IMR-90 (cell line): ENCODE measurements around the gene ACSBG1.

Experiments used
- BHLHE40 ChIP-seq: fragments of 150-350 bp; IDR thresholded peaks from 2 replicates; pipeline ENCODE4 v1.6.1; 2016; ENCODE audit warnings: mild to moderate bottlenecking, low read depth, low read length
- CEBPB ChIP-seq: IDR thresholded peaks from 2 replicates; pipeline ENCODE4 v1.6.1; 2012; ENCODE audit warnings: low read depth, low read length, improper control_type of control experiment
- CHD1 ChIP-seq: IDR thresholded peaks from 2 replicates; pipeline ENCODE4 v1.6.1; 2012; ENCODE audit warnings: low read depth, low read length, improper control_type of control experiment
- MAFK ChIP-seq: IDR thresholded peaks from 2 replicates; pipeline ENCODE4 v1.6.1; 2012; ENCODE audit warnings: low read depth, low read length, improper control_type of control experiment
- MXI1 ChIP-seq: IDR thresholded peaks from 2 replicates; pipeline ENCODE4 v1.6.1; 2012; ENCODE audit warnings: low read depth, mild to moderate bottlenecking, low read length, moderate library complexity, borderline replicate concordance
- NFE2L2 ChIP-seq: fragments of 150-350 bp; IDR thresholded peaks from 2 replicates; pipeline ENCODE4 v1.6.1; 2016; ENCODE audit warnings: low read depth, mild to moderate bottlenecking, low read length
- POLR2A ChIP-seq: IDR thresholded peaks from 2 replicates; pipeline ENCODE4 v1.6.1; 2012; ENCODE audit warnings: mild to moderate bottlenecking, low read depth, low read length
- RAD21 ChIP-seq: IDR thresholded peaks from 2 replicates; pipeline ENCODE4 v1.6.1; 2012; ENCODE audit warnings: low read length, improper control_type of control experiment
- RCOR1 ChIP-seq: IDR thresholded peaks from 2 replicates; pipeline ENCODE4 v1.6.1; 2012; ENCODE audit warnings: mild to moderate bottlenecking, low read length, improper control_type of control experiment; ENCODE audit not compliant: insufficient replicate concordance
- RFX5 ChIP-seq: IDR thresholded peaks from 2 replicates; pipeline ENCODE4 v1.8.0; 2012; ENCODE audit warnings: low read depth, mild to moderate bottlenecking, low read length, moderate library complexity
- SMC3 ChIP-seq: fragments of 150-350 bp; IDR thresholded peaks from 2 replicates; pipeline ENCODE4 v1.6.1; 2016; ENCODE audit warnings: low read depth, mild to moderate bottlenecking, antibody characterized with exemption, low read length, moderate library complexity
- TF ChIP-seq, protein P1 (sequence below): conservative IDR thresholded peaks from 2 replicates; pipeline ENCODE4 v1.5.1; 2012; ENCODE audit warnings: mild to moderate bottlenecking, low read depth, low read length, improper control_type of control experiment
- TF ChIP-seq, protein P2 (sequence below): fragments of 150-350 bp; IDR thresholded peaks from 2 replicates; pipeline ENCODE4 v1.6.1; 2016; ENCODE audit warnings: low read depth, mild to moderate bottlenecking, low read length, moderate library complexity, borderline replicate concordance
- TF ChIP-seq, protein P3 (sequence below): fragments of 150-350 bp; IDR thresholded peaks from 2 replicates; pipeline ENCODE4 v1.6.1; 2017; ENCODE audit warnings: mild to moderate bottlenecking, antibody characterized with exemption, low read length, low read depth

DNA sequence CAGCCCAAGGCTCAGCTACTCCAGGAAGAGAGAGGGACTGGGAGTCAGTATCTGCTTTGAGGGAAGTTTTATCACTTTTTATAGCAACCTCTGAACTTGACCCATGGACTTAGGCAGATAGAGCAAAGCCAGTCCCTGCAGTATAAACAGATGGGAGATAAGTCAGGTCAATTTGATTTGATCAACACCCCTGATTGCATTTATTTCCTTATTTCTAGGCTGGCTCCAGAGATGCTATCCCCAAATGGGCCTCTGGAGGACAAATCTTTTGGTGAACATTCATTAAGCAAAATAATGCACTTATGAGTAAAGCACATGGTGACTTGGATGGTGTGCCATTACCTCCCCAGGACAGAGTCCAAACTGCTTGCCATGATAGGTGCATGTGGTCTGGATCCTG lies 94.1 kb downstream of the ACSBG1 start:
- TF ChIP-seq, protein P1, sequence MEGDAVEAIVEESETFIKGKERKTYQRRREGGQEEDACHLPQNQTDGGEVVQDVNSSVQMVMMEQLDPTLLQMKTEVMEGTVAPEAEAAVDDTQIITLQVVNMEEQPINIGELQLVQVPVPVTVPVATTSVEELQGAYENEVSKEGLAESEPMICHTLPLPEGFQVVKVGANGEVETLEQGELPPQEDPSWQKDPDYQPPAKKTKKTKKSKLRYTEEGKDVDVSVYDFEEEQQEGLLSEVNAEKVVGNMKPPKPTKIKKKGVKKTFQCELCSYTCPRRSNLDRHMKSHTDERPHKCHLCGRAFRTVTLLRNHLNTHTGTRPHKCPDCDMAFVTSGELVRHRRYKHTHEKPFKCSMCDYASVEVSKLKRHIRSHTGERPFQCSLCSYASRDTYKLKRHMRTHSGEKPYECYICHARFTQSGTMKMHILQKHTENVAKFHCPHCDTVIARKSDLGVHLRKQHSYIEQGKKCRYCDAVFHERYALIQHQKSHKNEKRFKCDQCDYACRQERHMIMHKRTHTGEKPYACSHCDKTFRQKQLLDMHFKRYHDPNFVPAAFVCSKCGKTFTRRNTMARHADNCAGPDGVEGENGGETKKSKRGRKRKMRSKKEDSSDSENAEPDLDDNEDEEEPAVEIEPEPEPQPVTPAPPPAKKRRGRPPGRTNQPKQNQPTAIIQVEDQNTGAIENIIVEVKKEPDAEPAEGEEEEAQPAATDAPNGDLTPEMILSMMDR, result no peak
- TF ChIP-seq RAD21 (no peak), MAFK (no peak), BHLHE40 (no peak), POLR2A (no peak), CHD1 (no peak), MXI1 (no peak), CEBPB (no peak), SMC3 (no peak), NFE2L2 (no peak), RFX5 (no peak), RCOR1 (no peak)
- TF ChIP-seq, protein P2, sequence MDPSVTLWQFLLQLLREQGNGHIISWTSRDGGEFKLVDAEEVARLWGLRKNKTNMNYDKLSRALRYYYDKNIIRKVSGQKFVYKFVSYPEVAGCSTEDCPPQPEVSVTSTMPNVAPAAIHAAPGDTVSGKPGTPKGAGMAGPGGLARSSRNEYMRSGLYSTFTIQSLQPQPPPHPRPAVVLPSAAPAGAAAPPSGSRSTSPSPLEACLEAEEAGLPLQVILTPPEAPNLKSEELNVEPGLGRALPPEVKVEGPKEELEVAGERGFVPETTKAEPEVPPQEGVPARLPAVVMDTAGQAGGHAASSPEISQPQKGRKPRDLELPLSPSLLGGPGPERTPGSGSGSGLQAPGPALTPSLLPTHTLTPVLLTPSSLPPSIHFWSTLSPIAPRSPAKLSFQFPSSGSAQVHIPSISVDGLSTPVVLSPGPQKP, result no peak
- TF ChIP-seq, protein P3, sequence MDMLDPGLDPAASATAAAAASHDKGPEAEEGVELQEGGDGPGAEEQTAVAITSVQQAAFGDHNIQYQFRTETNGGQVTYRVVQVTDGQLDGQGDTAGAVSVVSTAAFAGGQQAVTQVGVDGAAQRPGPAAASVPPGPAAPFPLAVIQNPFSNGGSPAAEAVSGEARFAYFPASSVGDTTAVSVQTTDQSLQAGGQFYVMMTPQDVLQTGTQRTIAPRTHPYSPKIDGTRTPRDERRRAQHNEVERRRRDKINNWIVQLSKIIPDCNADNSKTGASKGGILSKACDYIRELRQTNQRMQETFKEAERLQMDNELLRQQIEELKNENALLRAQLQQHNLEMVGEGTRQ, result no peak
